ENCODE data around the gene VSNL1.

The VSNL1 gene

DNA sequence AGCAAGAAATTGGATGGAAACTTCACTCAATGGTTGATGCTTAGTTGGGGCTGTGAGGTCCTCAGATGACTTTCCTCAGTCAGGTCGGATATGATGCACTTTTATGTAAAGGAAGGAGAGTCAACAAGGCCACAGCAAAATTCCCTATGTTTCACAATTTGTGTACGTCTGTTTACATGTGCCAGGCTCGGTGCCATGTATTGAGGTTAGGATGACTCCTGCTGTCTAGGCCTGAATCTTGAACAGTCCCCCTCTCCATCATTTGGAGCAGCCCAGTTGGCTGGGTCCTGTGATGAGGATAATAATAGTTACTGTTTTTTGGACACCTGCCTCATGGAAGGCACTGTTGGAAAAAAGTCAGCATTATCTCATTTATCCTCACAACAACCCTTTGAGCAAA is 43.1 kb downstream of the VSNL1 start:
- TF ChIP-seq, protein P1, sequence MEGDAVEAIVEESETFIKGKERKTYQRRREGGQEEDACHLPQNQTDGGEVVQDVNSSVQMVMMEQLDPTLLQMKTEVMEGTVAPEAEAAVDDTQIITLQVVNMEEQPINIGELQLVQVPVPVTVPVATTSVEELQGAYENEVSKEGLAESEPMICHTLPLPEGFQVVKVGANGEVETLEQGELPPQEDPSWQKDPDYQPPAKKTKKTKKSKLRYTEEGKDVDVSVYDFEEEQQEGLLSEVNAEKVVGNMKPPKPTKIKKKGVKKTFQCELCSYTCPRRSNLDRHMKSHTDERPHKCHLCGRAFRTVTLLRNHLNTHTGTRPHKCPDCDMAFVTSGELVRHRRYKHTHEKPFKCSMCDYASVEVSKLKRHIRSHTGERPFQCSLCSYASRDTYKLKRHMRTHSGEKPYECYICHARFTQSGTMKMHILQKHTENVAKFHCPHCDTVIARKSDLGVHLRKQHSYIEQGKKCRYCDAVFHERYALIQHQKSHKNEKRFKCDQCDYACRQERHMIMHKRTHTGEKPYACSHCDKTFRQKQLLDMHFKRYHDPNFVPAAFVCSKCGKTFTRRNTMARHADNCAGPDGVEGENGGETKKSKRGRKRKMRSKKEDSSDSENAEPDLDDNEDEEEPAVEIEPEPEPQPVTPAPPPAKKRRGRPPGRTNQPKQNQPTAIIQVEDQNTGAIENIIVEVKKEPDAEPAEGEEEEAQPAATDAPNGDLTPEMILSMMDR (IDR thresholded peaks at IDR 0.05; ENCODE audit: extremely low read depth, insufficient read depth, missing control alignments), result no peak
- no peak for DNase-seq (ENCODE audit: low spot score)

DNA sequence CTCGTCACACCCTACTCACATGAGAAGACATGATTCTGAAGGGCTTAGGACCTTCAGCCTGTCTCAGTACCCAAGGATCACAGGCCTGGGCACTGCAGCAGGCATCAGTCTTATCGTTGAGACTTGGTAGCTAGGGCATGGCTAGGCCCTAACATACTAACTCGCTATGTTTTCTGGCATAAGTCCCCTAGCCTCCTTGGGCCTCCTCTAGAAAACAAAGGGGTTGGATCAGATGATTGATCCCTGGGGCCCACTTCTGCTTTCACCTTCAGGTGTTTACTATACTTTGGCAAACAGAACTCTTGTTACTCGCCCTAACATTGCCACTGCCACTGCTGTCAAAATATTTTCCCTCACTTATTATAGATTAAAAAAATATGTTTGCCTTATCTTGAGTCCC is 44.2 kb downstream of the VSNL1 start:
- in situ Hi-C loops (cut with MboI; ENCODE audit: low pct_unique_long_range_greater_than_20kb, low sequenced_read_pairs, unreplicated experiment), result no loop called here
- TF ChIP-seq, protein P1 (IDR thresholded peaks at IDR 0.05; ENCODE audit: extremely low read depth, insufficient read depth, missing control alignments), result no peak
- no peak for DNase-seq (ENCODE audit: low spot score)

More for the DNA sequence above, 43.1 kb downstream of the VSNL1 start:
- in situ Hi-C loops (cut with MboI; ENCODE audit: low pct_unique_long_range_greater_than_20kb, low sequenced_read_pairs, unreplicated experiment), result no loop called here

DNA sequence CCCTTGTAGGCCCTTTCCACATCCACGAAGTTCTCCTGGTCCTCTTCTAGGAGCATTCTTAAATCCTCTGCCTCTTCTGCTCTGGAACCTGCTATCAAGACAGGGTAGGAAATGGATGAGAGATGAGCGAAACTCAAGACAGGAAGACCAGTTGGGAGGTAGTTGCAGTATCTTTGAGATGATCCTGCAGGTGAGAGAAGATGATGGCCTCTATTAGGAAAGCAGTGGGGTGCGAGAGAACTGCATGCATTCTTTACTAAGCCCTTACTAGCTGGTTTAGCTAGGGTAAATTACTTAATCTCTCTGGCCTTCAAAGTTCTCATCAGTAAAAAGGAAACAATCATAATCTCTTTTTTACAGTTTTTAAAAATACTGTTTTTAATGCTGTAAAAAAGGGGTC is 47.0 kb downstream of the VSNL1 start:
- TF ChIP-seq, protein P1 (IDR thresholded peaks at IDR 0.05; ENCODE audit: extremely low read depth, insufficient read depth, missing control alignments), result no peak
- in situ Hi-C loops (cut with MboI; ENCODE audit: low pct_unique_long_range_greater_than_20kb, low sequenced_read_pairs, unreplicated experiment), result no loop called here
- no peak for DNase-seq (ENCODE audit: low spot score)

DNA sequence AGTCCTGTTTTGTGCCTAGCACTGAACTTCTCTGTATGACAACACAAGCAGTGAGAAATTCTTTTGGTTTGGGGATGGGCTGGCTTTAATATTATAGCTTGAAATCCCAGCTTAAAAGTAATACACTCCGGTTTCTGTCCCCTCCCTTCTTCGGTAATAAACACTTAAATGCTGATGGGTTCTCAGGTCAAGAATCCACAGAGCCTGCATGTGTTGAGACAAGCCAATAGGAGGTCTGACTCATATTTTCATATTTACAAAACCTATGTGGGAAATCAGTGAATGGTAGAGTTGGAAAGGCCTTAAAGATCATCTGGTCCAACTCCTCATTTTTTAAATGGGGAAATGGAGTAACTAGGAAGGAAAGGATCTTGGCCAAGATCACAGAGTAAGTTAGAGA is 47.5 kb downstream of the VSNL1 start:
- no peak for DNase-seq (ENCODE audit: low spot score)
- TF ChIP-seq, protein P1 (IDR thresholded peaks at IDR 0.05; ENCODE audit: extremely low read depth, insufficient read depth, missing control alignments), result no peak
- in situ Hi-C loops (cut with MboI; ENCODE audit: low pct_unique_long_range_greater_than_20kb, low sequenced_read_pairs, unreplicated experiment), result no loop called here

DNA sequence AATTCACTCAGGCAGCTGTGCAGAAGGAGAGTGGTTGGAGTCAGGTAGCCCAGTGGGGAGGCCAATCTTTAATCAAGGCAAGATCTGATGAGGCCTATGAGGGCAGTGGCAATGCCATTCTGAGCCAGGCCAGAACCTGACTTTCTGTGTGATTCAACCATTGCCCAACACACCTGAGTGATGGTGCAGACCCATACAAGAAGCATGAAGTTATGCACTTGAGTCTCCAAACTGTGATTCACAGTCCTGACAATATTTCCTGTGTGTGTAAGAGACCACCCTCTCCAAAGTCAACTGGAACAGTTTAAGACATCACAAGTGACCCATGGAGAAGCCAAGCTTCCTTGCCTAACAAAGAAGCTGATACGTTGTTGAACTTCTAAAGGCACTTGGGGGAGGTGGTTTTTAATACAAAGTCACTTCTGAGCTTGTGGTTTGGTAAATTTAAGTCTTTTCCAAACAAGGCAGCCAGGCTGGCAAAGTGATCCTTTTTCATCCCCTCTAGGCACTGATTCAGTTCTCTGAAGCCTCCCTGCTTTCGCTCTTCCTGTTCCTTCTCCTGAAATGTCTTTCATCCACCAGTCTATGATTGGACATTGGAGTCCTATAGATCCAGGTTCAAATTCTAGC is 49.0 kb downstream of the VSNL1 start:
- TF ChIP-seq, protein P1 (IDR thresholded peaks at IDR 0.05; ENCODE audit: extremely low read depth, insufficient read depth, missing control alignments), result no peak
- in situ Hi-C loops (cut with MboI; ENCODE audit: low pct_unique_long_range_greater_than_20kb, low sequenced_read_pairs, unreplicated experiment), result no loop called here
- DNase-seq (ENCODE audit: low spot score), result no peak

DNA sequence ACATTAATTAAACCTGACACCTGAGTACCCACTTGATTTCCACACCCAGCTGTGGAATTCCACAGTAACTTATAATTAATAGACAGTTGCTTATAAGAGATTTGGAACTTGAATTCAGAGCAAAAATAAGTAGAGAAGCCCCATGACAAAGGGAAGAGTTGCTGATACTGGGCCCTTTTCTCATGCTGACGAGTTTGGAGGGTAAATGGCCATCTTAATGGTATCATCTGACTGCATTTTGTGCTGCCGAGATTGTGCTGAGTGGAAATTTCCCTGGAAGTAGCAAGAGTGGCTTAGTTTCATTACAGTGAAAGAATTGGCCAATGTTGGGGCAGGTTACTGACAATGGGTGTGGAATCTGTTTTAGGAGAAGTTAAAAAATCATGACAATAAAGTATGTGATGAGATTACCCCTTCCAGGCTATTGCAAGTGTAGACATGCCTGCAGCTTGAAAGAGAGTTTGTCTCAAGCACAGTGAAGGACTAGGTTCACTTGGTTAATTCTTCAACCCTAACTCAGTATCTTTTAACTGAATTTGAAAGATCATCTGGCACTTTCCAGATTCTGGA is 49.9 kb downstream of the VSNL1 start:
- no peak for DNase-seq (ENCODE audit: low spot score)
- TF ChIP-seq, protein P1 (IDR thresholded peaks at IDR 0.05; ENCODE audit: extremely low read depth, insufficient read depth, missing control alignments), result no peak
- in situ Hi-C loops (cut with MboI; ENCODE audit: low pct_unique_long_range_greater_than_20kb, low sequenced_read_pairs, unreplicated experiment), result no loop called here

Data from GM13977 (cell line).